ENCODE data around the gene LRMDA.

The LRMDA gene

GRCh38 chr10:76112826-76113150 lies 681.4 kb downstream of the LRMDA start:
- no peaks in the 10 kb centered on the region for H4K20me1 ChIP-seq (ENCODE audit: insufficient read depth)
- no peaks in the 10 kb centered on the region for H3K27me3 ChIP-seq (ENCODE audit: insufficient read depth, low read depth)
- H3K27ac ChIP-seq = no peak overlapping the region
- no peak overlapping the region for H2AFZ ChIP-seq (ENCODE audit: low read depth)
- H3K79me2 ChIP-seq (ENCODE audit: insufficient read depth, low read depth) = no peaks in the 10 kb centered on the region
- H3K9ac ChIP-seq = no peak overlapping the region
- no peak for TF ChIP-seq CTCF (conservative IDR thresholded peaks at IDR 0.05; ENCODE audit: low read depth, low read length)
- H3K4me1 ChIP-seq (ENCODE audit: low read depth, poor library complexity, severe bottlenecking) = no peaks in the 10 kb centered on the region
- H3K4me3 ChIP-seq (IDR thresholded peaks at IDR 0.05; ENCODE audit: insufficient read depth, low read depth, low read length) = no peak overlapping the region
- H3K4me2 ChIP-seq = no peak overlapping the region
- no peaks in the 10 kb centered on the region for H3K36me3 ChIP-seq (ENCODE audit: insufficient read depth)

- Histone ChIP-seq H2AFZ (ENCODE audit: low read depth) (no peak overlapping the region), H3K9ac (no peak overlapping the region), H3K4me1 (ENCODE audit: low read depth, poor library complexity, severe bottlenecking) (no peaks in the 10 kb centered on the region), H4K20me1 (ENCODE audit: insufficient read depth) (no peaks in the 10 kb centered on the region), H3K27me3 (ENCODE audit: insufficient read depth, low read depth) (no peaks in the 10 kb centered on the region), H3K27ac (no peak overlapping the region), H3K4me2 (no peak overlapping the region), H3K4me3 (IDR thresholded peaks at IDR 0.05; ENCODE audit: insufficient read depth, low read depth, low read length) (no peak overlapping the region), H3K36me3 (ENCODE audit: insufficient read depth) (no peaks in the 10 kb centered on the region), H3K79me2 (ENCODE audit: insufficient read depth, low read depth) (no peaks in the 10 kb centered on the region)
- TF ChIP-seq CTCF (conservative IDR thresholded peaks at IDR 0.05; ENCODE audit: low read depth, low read length) = no peak
Observed at GRCh38 chr10:76113952-76114351, 682.5 kb downstream of the LRMDA start.

- Histone ChIP-seq H4K20me1 (ENCODE audit: insufficient read depth) (no peaks in the 10 kb centered on the region), H3K36me3 (ENCODE audit: insufficient read depth) (no peaks in the 10 kb centered on the region), H3K4me3 (IDR thresholded peaks at IDR 0.05; ENCODE audit: insufficient read depth, low read depth, low read length) (no peak overlapping the region), H3K27me3 (ENCODE audit: insufficient read depth, low read depth) (no peaks in the 10 kb centered on the region), H3K4me2 (no peak overlapping the region), H3K4me1 (ENCODE audit: low read depth, poor library complexity, severe bottlenecking) (no peaks in the 10 kb centered on the region), H2AFZ (ENCODE audit: low read depth) (no peak overlapping the region), H3K9ac (no peak overlapping the region), H3K79me2 (ENCODE audit: insufficient read depth, low read depth) (no peaks in the 10 kb centered on the region), H3K27ac (no peak overlapping the region)
- TF ChIP-seq CTCF (conservative IDR thresholded peaks at IDR 0.05; ENCODE audit: low read depth, low read length) = no peak
Observed at GRCh38 chr10:76114581-76115001, 683.2 kb downstream of the LRMDA start.

- Histone ChIP-seq H3K36me3 (ENCODE audit: insufficient read depth) (no peaks in the 10 kb centered on the region), H2AFZ (ENCODE audit: low read depth) (no peak overlapping the region), H3K4me3 (IDR thresholded peaks at IDR 0.05; ENCODE audit: insufficient read depth, low read depth, low read length) (no peak overlapping the region), H4K20me1 (ENCODE audit: insufficient read depth) (no peaks in the 10 kb centered on the region), H3K4me2 (no peak overlapping the region), H3K4me1 (ENCODE audit: low read depth, poor library complexity, severe bottlenecking) (no peaks in the 10 kb centered on the region), H3K27ac (no peak overlapping the region), H3K79me2 (ENCODE audit: insufficient read depth, low read depth) (no peaks in the 10 kb centered on the region), H3K27me3 (ENCODE audit: insufficient read depth, low read depth) (no peaks in the 10 kb centered on the region), H3K9ac (no peak overlapping the region)
- TF ChIP-seq CTCF (conservative IDR thresholded peaks at IDR 0.05; ENCODE audit: low read depth, low read length) = no peak
Observed at GRCh38 chr10:76115131-76115470, 683.7 kb downstream of the LRMDA start.
